GM19455 (cell line): ENCODE results near the gene SH3BP5.

Experiments
- ATAC-seq: cut with Tn5 transposase; IDR thresholded peaks from one replicate; pipeline ENCODE4 v1.9.1; 2021; ENCODE audit not compliant: unreplicated experiment

SH3BP5 gene

GRCh38 chr3:15279671-15280402, 52.5 kb downstream of the SH3BP5 start:
- ATAC-seq: no peak

GRCh38 chr3:15279205-15279604, 53.2 kb downstream of the SH3BP5 start:
- no peak for ATAC-seq

GRCh38 chr3:15277861-15278500, 54.4 kb downstream of the SH3BP5 start:
- no peak for ATAC-seq

- ATAC-seq: no peak
These were observed 56.2 kb downstream of the SH3BP5 start for GRCh38 chr3:15276028-15276724.

- no peak for ATAC-seq
These were observed 59.2 kb downstream of the SH3BP5 start for GRCh38 chr3:15273227-15273626.

- ATAC-seq: no peak
These were observed 59.8 kb downstream of the SH3BP5 start for GRCh38 chr3:15272426-15273196.

GRCh38 chr3:15271785-15272381, 60.5 kb downstream of the SH3BP5 start:
- peak; percentile 49 for ATAC-seq

GRCh38 chr3:15271030-15271429, 61.4 kb downstream of the SH3BP5 start:
- no peak for ATAC-seq

- ATAC-seq: peak; percentile 48
These were observed 63.0 kb downstream of the SH3BP5 start for GRCh38 chr3:15269091-15269989.

- ATAC-seq: no peak
These were observed 64.3 kb downstream of the SH3BP5 start for GRCh38 chr3:15268033-15268631.

GRCh38 chr3:15267502-15267901, 64.9 kb downstream of the SH3BP5 start:
- no peak for ATAC-seq

- ATAC-seq: no peak
These were observed 65.6 kb downstream of the SH3BP5 start for GRCh38 chr3:15266510-15267376.

- no peak for ATAC-seq
These were observed 66.5 kb downstream of the SH3BP5 start for GRCh38 chr3:15265655-15266509.

GRCh38 chr3:15264486-15264885, 67.9 kb downstream of the SH3BP5 start:
- ATAC-seq: no peak

- ATAC-seq: no peak
These were observed 68.5 kb downstream of the SH3BP5 start for GRCh38 chr3:15263926-15264325.

- ATAC-seq: no peak
These were observed 69.3 kb downstream of the SH3BP5 start for GRCh38 chr3:15263120-15263519.

- ATAC-seq: no peak
These were observed 70.4 kb downstream of the SH3BP5 start for GRCh38 chr3:15262021-15262420.

GRCh38 chr3:15261274-15261673, 71.1 kb downstream of the SH3BP5 start:
- ATAC-seq: no peak
